ENCODE data around the gene R3HDM2. TPM values are rescaled to one million over a fixed set of nuclear protein-coding genes. Genes with fewer than 3 reads are reported as not detected.

R3HDM2 gene
- total RNA-seq, 1 experiment from 2014 or later = 45.4 TPM

- Histone ChIP-seq H4K20me1 (ENCODE audit: insufficient read depth) (no peaks in the 10 kb centered on the region), H3K4me2 (ENCODE audit: low read length) (no peak overlapping the region), H3K79me2 (ENCODE audit: insufficient read depth, low read length) (no peaks in the 10 kb centered on the region), H3K9me3 (ENCODE audit: control insufficient read depth in 1 of 2, insufficient read depth in 1 of 2, low read depth in 1 of 2, low read length in 2 of 2) (no peaks in the 10 kb centered on the region), H3K27ac (ENCODE audit: low read depth, low read length) (no peak overlapping the region), H3K4me1 (ENCODE audit: control insufficient read depth in 1 of 2, insufficient read depth in 2 of 2, low read length in 2 of 2) (no peaks in the 10 kb centered on the region), H3K4me3 (replicated peaks in 1 of 2; ENCODE audit: low read depth in 1 of 2, low read length in 2 of 2) (no peak overlapping the region), H3K9ac (ENCODE audit: low read length) (no peak overlapping the region), H3K27me3 (ENCODE audit: insufficient read depth, low read length) (no peaks in the 10 kb centered on the region), H2AFZ (ENCODE audit: low read depth, low read length, poor library complexity, severe bottlenecking) (no peak overlapping the region), H3K36me3 (ENCODE audit: control insufficient read depth in 1 of 2, insufficient read depth in 2 of 2, low read length in 2 of 2) (no peaks in the 10 kb centered on the region), H3K9me2 (ENCODE audit: insufficient read depth) (no peaks in the 10 kb centered on the region)
- BruUV-seq (replicated peaks) = no TSS peak
- RAD21 ChIA-PET (ENCODE audit: low non-redundant PET in 1 of 2, low total read pairs in 2 of 2, uncharacterized antibody in 2 of 2, unreplicated experiment in 2 of 2) = no interaction called here
- no peak for TF ChIP-seq EZH2 (IDR thresholded peaks at IDR 0.05)
- no peak for TF ChIP-seq TCF7L2 (IDR thresholded peaks at IDR 0.05; ENCODE audit: borderline replicate concordance, extremely low read depth, insufficient read depth, insufficient read length)
- no peak for TF ChIP-seq SRF (IDR thresholded peaks at IDR 0.05; ENCODE audit: low read depth)
- no peak for TF ChIP-seq ZBTB33 (IDR thresholded peaks at IDR 0.05; ENCODE audit: extremely low read depth, insufficient replicate concordance, low read length)
- TF ChIP-seq POLR2AphosphoS5 (IDR thresholded peaks at IDR 0.05; ENCODE audit: low read depth, low read length) = no peak
- TF ChIP-seq SIN3A (IDR thresholded peaks at IDR 0.05; ENCODE audit: low read depth) = no peak
- TF ChIP-seq REST (IDR thresholded peaks at IDR 0.05; ENCODE audit: low read depth) = no peak
- TF ChIP-seq ZNF274 (IDR thresholded peaks at IDR 0.05; ENCODE audit: low read depth, low read length) = no peak
- no peak for TF ChIP-seq JUND (IDR thresholded peaks at IDR 0.05)
- no peak for TF ChIP-seq EGR1 (IDR thresholded peaks at IDR 0.05; ENCODE audit: low read depth)
- no peak for TF ChIP-seq CTCF (IDR thresholded peaks at IDR 0.05 in 2 of 3, conservative IDR thresholded peaks at IDR 0.05 in 1 of 3; ENCODE audit: borderline replicate concordance in 1 of 3, insufficient read depth in 1 of 3, low read depth in 2 of 3, low read length in 2 of 3)
- TF ChIP-seq RAD21 (IDR thresholded peaks at IDR 0.05; ENCODE audit: low read depth) = no peak
- no peak for TF ChIP-seq ATF3 (IDR thresholded peaks at IDR 0.05)
- no peak for TF ChIP-seq POLR2A (IDR thresholded peaks at IDR 0.05; ENCODE audit: borderline replicate concordance, extremely low read depth, insufficient read depth, insufficient read length)
- TF ChIP-seq CBX3 (IDR thresholded peaks at IDR 0.05; ENCODE audit: low read depth) = no peak
- no peak for TF ChIP-seq SP1 (IDR thresholded peaks at IDR 0.05; ENCODE audit: low read depth)
- TF ChIP-seq YY1 (IDR thresholded peaks at IDR 0.05; ENCODE audit: extremely low read depth, insufficient replicate concordance, low read depth, low read length) = no peak
- no peak for TF ChIP-seq MAX (IDR thresholded peaks at IDR 0.05)
- no peak for TF ChIP-seq EZH2phosphoT487 (IDR thresholded peaks at IDR 0.05; ENCODE audit: borderline replicate concordance)
- TF ChIP-seq FOSL1 (IDR thresholded peaks at IDR 0.05; ENCODE audit: low read depth) = no peak
- CTCF ChIA-PET = no interaction called here
- POLR2A ChIA-PET = no interaction called here
- ATAC-seq (no peak), DNase-seq (ENCODE audit: low read depth, low spot score) (no peak)
- intact Hi-C loops (cut with micrococcal nuclease) = no loop called here
These were observed 89.4 kb downstream of the R3HDM2 start for GRCh38 chr12:57341275-57341990.

All from HCT116 (cell line).